ENCODE measurements around the gene EID3. TPM values are rescaled to one million over a fixed set of nuclear protein-coding genes. Genes with fewer than 3 reads are reported as not detected.
"Not testable (repeated sequence)": the region's sequence is repeated elsewhere in the genome, so short reads cannot be mapped to it uniquely, and the experiment has no call there.

Gene EID3
- 1 to 10 TPM; 3.3 to 4.6 (median 4.1) TPM for polyA plus RNA-seq (ENCODE audit: insufficient read length in 4 of 4)

GRCh38 chr12:104303538-104304151 is at the start of gene EID3:
Gene EID3, plus strand, starts transcription at chr12:104303739. Its CDS starts 196 bp downstream, at chr12:104303935.
- peak in 2 of 4 donors; percentile 66 to 73 for DNase-seq (ENCODE audit: low read depth in 4 of 4, low spot score in 3 of 4)

- DNase-seq (ENCODE audit: low read depth in 4 of 4, low spot score in 3 of 4): no peak
Observed at GRCh38 chr12:104257913-104258472, 45.5 kb upstream of the EID3 start.

- DNase-seq (ENCODE audit: low read depth in 4 of 4, low spot score in 3 of 4): no peak
Observed at GRCh38 chr12:104258476-104259067, 45.0 kb upstream of the EID3 start.

- no peak for DNase-seq (ENCODE audit: low read depth in 4 of 4, low spot score in 3 of 4)
Observed at GRCh38 chr12:104263026-104263425, 40.5 kb upstream of the EID3 start.

- no peak for DNase-seq (ENCODE audit: low read depth in 4 of 4, low spot score in 3 of 4)
Observed at GRCh38 chr12:104263580-104264358, 39.8 kb upstream of the EID3 start.

- not testable (repeated sequence) for DNase-seq (ENCODE audit: low read depth in 4 of 4, low spot score in 3 of 4)
Observed at GRCh38 chr12:104265436-104265835, 38.1 kb upstream of the EID3 start.

GRCh38 chr12:104272938-104273337 is 30.6 kb upstream of the EID3 start:
- no peak for DNase-seq (ENCODE audit: low read depth in 4 of 4, low spot score in 3 of 4)

GRCh38 chr12:104273503-104273902 is 30.0 kb upstream of the EID3 start:
- DNase-seq (ENCODE audit: low read depth in 4 of 4, low spot score in 3 of 4): no peak

- DNase-seq (ENCODE audit: low read depth in 4 of 4, low spot score in 3 of 4): no peak
Observed at GRCh38 chr12:104274811-104275210, 28.7 kb upstream of the EID3 start.

GRCh38 chr12:104275689-104276088 is 27.9 kb upstream of the EID3 start:
- DNase-seq (ENCODE audit: low read depth in 4 of 4, low spot score in 3 of 4): no peak

- DNase-seq (ENCODE audit: low read depth in 4 of 4, low spot score in 3 of 4): no peak
Observed at GRCh38 chr12:104276273-104277131, 27.0 kb upstream of the EID3 start.

GRCh38 chr12:104279164-104279563 is 24.4 kb upstream of the EID3 start:
- no peak for DNase-seq (ENCODE audit: low read depth in 4 of 4, low spot score in 3 of 4)

GRCh38 chr12:104280111-104280510 is 23.4 kb upstream of the EID3 start:
- DNase-seq (ENCODE audit: low read depth in 4 of 4, low spot score in 3 of 4): no peak

- no peak for DNase-seq (ENCODE audit: low read depth in 4 of 4, low spot score in 3 of 4)
Observed at GRCh38 chr12:104280717-104281458, 22.7 kb upstream of the EID3 start.

- DNase-seq (ENCODE audit: low read depth in 4 of 4, low spot score in 3 of 4): no peak
Observed at GRCh38 chr12:104281636-104282035, 21.9 kb upstream of the EID3 start.

- DNase-seq (ENCODE audit: low read depth in 4 of 4, low spot score in 3 of 4): no peak
Observed at GRCh38 chr12:104282109-104282508, 21.4 kb upstream of the EID3 start.

GRCh38 chr12:104285740-104286515 is 17.6 kb upstream of the EID3 start:
- DNase-seq (ENCODE audit: low read depth in 4 of 4, low spot score in 3 of 4): no peak

- DNase-seq (ENCODE audit: low read depth in 4 of 4, low spot score in 3 of 4): peak; percentile 87 to 90 (median 88)
Observed at GRCh38 chr12:104286516-104287482, 16.7 kb upstream of the EID3 start.

Data from left renal pelvis (tissue), 4 donors.